K562 (cell line): ENCODE results near the gene USP8. TPM values are rescaled to one million over a fixed set of nuclear protein-coding genes. Genes with fewer than 3 reads are reported as not detected.
A peak's percentile ranks its signal among the peaks of the same experiment; 100 is the strongest.

ENCODE experiments used
- ARHGAP35 ChIP-seq: fragments of 450-650 bp; IDR thresholded peaks from 2 replicates; pipeline ENCODE4 v1.6.1; 2018; ENCODE audit not compliant: partially characterized antibody
- ARID3B ChIP-seq: fragments of 250-450 bp; sonication (Bioruptor Pico); IDR thresholded peaks from 2 replicates; pipeline ENCODE4 v1.4.0; 2020; ENCODE audit warnings: borderline replicate concordance
- BHLHE40 ChIP-seq: IDR thresholded peaks from 2 replicates; pipeline ENCODE4 v1.6.1; 2011; ENCODE audit warnings: low read length, improper control_type of control experiment
- BRCA1 ChIP-seq, 2 experiments: fragments of 450-650 bp in 1 of 2; sonication (generic) in 1 of 2; formaldehyde crosslinking in 1 of 2; IDR thresholded peaks; 2 replicates each; pipeline versions ENCODE4 v1.5.0 to v1.6.1; 2017 to 2020; ENCODE audit warnings: mild to moderate bottlenecking in 1 of 2, missing genetic modification reagents in 1 of 2
- CBX5 ChIP-seq: IDR thresholded peaks from 2 replicates; pipeline ENCODE4 v1.6.1; 2014; ENCODE audit warnings: low read depth, borderline replicate concordance
- ETS1 ChIP-seq: conservative IDR thresholded peaks from 2 replicates; pipeline ENCODE4 v1.6.1; 2011; ENCODE audit warnings: low read depth, mild to moderate bottlenecking, low read length; ENCODE audit not compliant: control insufficient read depth
- FOXJ3 ChIP-seq: sonication (generic); formaldehyde crosslinking; IDR thresholded peaks from 2 replicates; pipeline ENCODE4 v1.4.0; 2020; ENCODE audit warnings: mild to moderate bottlenecking, missing genetic modification reagents
- GATAD2A ChIP-seq: fragments of 450-650 bp; IDR thresholded peaks from 2 replicates; pipeline ENCODE4 v1.6.1; 2017
- MXD1 ChIP-seq: fragments of 250-450 bp; sonication (Bioruptor Pico); IDR thresholded peaks from 2 replicates; pipeline ENCODE4 v1.8.0; 2021; ENCODE audit warnings: borderline replicate concordance, mild to moderate bottlenecking, moderate library complexity; ENCODE audit not compliant: poor library complexity, severe bottlenecking
- MYBL2 ChIP-seq, 2 experiments: fragments of 450-650 bp in 1 of 2; sonication (generic) in 1 of 2; formaldehyde crosslinking in 1 of 2; IDR thresholded peaks; 2 replicates each; pipeline versions ENCODE4 v1.6.1 to v1.8.1; 2017 to 2022; ENCODE audit warnings: borderline replicate concordance in 1 of 2, inconsistent platforms in 1 of 2, low read depth in 1 of 2, mild to moderate bottlenecking in 1 of 2, missing genetic modification reagents in 1 of 2, moderate library complexity in 1 of 2
- NR3C1 ChIP-seq: sonication (generic); formaldehyde crosslinking; IDR thresholded peaks from 2 replicates; pipeline ENCODE4 v1.8.1; 2022; ENCODE audit warnings: missing genetic modification reagents
- OTX1 ChIP-seq: fragments of 450-650 bp; formaldehyde crosslinking; IDR thresholded peaks from 2 replicates; pipeline ENCODE4 v1.4.0; 2022; ENCODE audit warnings: mild to moderate bottlenecking
- PBX2 ChIP-seq, 2 experiments: IDR thresholded peaks in 1 of 2; conservative IDR thresholded peaks in 1 of 2; 2 replicates each; pipeline ENCODE4 v1.6.1; 2016; ENCODE audit warnings: low read depth in 2 of 2, mild to moderate bottlenecking in 1 of 2, missing compliant biosample characterization in 1 of 2, missing genetic modification characterization in 1 of 2, moderate library complexity in 1 of 2
- PHF8 ChIP-seq: fragments of 200-600 bp; sonication (generic); IDR thresholded peaks from 2 replicates; pipeline ENCODE4 v1.6.1; 2012; ENCODE audit warnings: mixed run types, mild to moderate bottlenecking, inconsistent platforms, low read length, moderate library complexity, borderline replicate concordance
- SAFB ChIP-seq: fragments of 200-400 bp; formaldehyde crosslinking; IDR thresholded peaks from 2 replicates; pipeline ENCODE4 v1.6.1; 2017; ENCODE audit warnings: low read depth, low read length, borderline replicate concordance
- SIX5 ChIP-seq, 2 experiments: IDR thresholded peaks; 2 replicates each; pipeline ENCODE4 v1.6.1; 2011; ENCODE audit warnings: low read length in 2 of 2, borderline replicate concordance in 1 of 2, low read depth in 1 of 2, mild to moderate bottlenecking in 1 of 2, moderate library complexity in 1 of 2; ENCODE audit not compliant: insufficient read depth in 1 of 2
- TSC22D4 ChIP-seq: fragments of 450-650 bp; IDR thresholded peaks from 2 replicates; pipeline ENCODE4 v1.6.1; 2016; ENCODE audit warnings: missing genetic modification characterization, missing biosample characterization, control low read depth
- ZNF436 ChIP-seq: fragments of 250-450, 450-650 bp; sonication (Bioruptor Pico); formaldehyde crosslinking; IDR thresholded peaks from 2 replicates; pipeline ENCODE4 v1.7.0; 2020; ENCODE audit warnings: mild to moderate bottlenecking
- ZNF696 ChIP-seq: fragments of 250-450 bp; sonication (Bioruptor Pico); conservative IDR thresholded peaks from 2 replicates; pipeline ENCODE4 v1.4.0; 2020; ENCODE audit warnings: mild to moderate bottlenecking, moderate library complexity
- polyA plus RNA-seq, 8 experiments: library from polyadenylated mRNA; depleted of rRNA in 4 of 8; stranded (reverse) in 5 of 8; unstranded in 3 of 8; fragments of >200 nt; fragmentation: Nextera tagmentation in 2 of 8; fragmentation: Illumina TruSeq in 1 of 8; extraction: Ambion mirVana in 2 of 8; extraction: Trizol in 1 of 8; gene quantifications; 2 replicates each; pipeline versions ENCODE4 v1.2.1 to v1.2.3, GENCODE V29; 2011 to 2014; ENCODE audit warnings: inconsistent platforms in 1 of 8, missing spikeins in 1 of 8
- total RNA-seq, 7 experiments: library from RNA; depleted of rRNA in 6 of 7; stranded (reverse); fragments of >200 nt in 6 of 7; fragmentation: Illumina TruSeq in 2 of 7; extraction: Trizol in 2 of 7; gene quantifications; 2 replicates each; pipeline versions ENCODE4 v1.2.1 to v1.2.3, GENCODE V29; 2011 to 2021; ENCODE audit warnings: low replicate concordance in 1 of 7

Gene USP8
- total and polyA plus RNA-seq, 9 of the 15 experiments (the other 6 are each of a cell fraction or from before 2014, with no cell fraction given) = 35.1 to 58.4 (median 46.1) TPM

- no peak for TF ChIP-seq ARID3B (CRISPR knock-in tag)
- TF ChIP-seq ETS1 = peak; percentile 58; the same call in 1 of the 2 replicates
- no peak for TF ChIP-seq BRCA1 (IDR thresholded peaks at IDR 0.05)
- TF ChIP-seq BRCA1 (CRISPR knock-in tag; IDR thresholded peaks at IDR 0.05) = no peak
- TF ChIP-seq GATAD2A = no peak
- TF ChIP-seq MYBL2 (IDR thresholded peaks at IDR 0.05; ENCODE audit: low read depth) = no peak
- TF ChIP-seq MYBL2 (CRISPR knock-in tag; IDR thresholded peaks at IDR 0.05; ENCODE audit: borderline replicate concordance) = no peak
- peak; percentile 99 for TF ChIP-seq PHF8
- TF ChIP-seq SIX5 (IDR thresholded peaks at IDR 0.05; ENCODE audit: borderline replicate concordance in 1 of 2, insufficient read depth in 1 of 2, low read depth in 1 of 2, low read length in 2 of 2) = 0 out of 4 replicates have a peak, but pooled peaks of 1 of the 2 experiments have one; percentile 12
- TF ChIP-seq ZNF436 = no peak
- no peak; the same call in 1 of the 2 replicates for TF ChIP-seq BHLHE40
- no peak for TF ChIP-seq SAFB
- no peak for TF ChIP-seq TSC22D4 (tag)
- no peak for TF ChIP-seq PBX2 (CRISPR knock-in tag; IDR thresholded peaks at IDR 0.05; ENCODE audit: low read depth)
- no peak for TF ChIP-seq PBX2 (tag; conservative IDR thresholded peaks at IDR 0.05; ENCODE audit: low read depth)
- TF ChIP-seq OTX1 (CRISPR knock-in tag) = no peak; the same call in 1 of the 2 replicates
- no peak for TF ChIP-seq MXD1 (CRISPR knock-in tag)
- 0 out of 2 replicates have a peak, but pooled peaks have one; percentile 50 for TF ChIP-seq CBX5
- TF ChIP-seq ARHGAP35 = no peak
- TF ChIP-seq ZNF696 (CRISPR knock-in tag) = no peak
- no peak for TF ChIP-seq NR3C1 (CRISPR knock-in tag)
- no peak for TF ChIP-seq FOXJ3 (CRISPR knock-in tag)
Observed at GRCh38 chr15:50424066-50424890, at the start of gene USP8 (continued).
